DMS79 (cell line): Measurements from ENCODE around the gene RABGAP1L.
"Not testable (repeated sequence)": the region's sequence is repeated elsewhere in the genome, so short reads cannot be mapped to it uniquely, and the experiment has no call there.

Experiments
- DNase-seq: peaks from one replicate; lab custom pipeline; 2025; lab: John Stamatoyannopoulos, UW

The RABGAP1L gene

GRCh38 chr1:174809755-174810280 is 650.5 kb downstream of the RABGAP1L start:
- no peak for DNase-seq

- no peak for DNase-seq
These were observed 652.7 kb downstream of the RABGAP1L start for GRCh38 chr1:174812016-174812415.

GRCh38 chr1:174812656-174813055 is 653.3 kb downstream of the RABGAP1L start:
- no peak for DNase-seq

- DNase-seq, result no peak
These were observed 655.7 kb downstream of the RABGAP1L start for GRCh38 chr1:174815036-174815435.

GRCh38 chr1:174815474-174815908 is 656.2 kb downstream of the RABGAP1L start:
- DNase-seq, result no peak

- not testable (repeated sequence) for DNase-seq
These were observed 657.3 kb downstream of the RABGAP1L start for GRCh38 chr1:174816621-174817020.

GRCh38 chr1:174818014-174818616 is 658.8 kb downstream of the RABGAP1L start:
- DNase-seq, result no peak

- DNase-seq, result no peak
These were observed 659.6 kb downstream of the RABGAP1L start for GRCh38 chr1:174818951-174819350.

- no peak for DNase-seq
These were observed 660.3 kb downstream of the RABGAP1L start for GRCh38 chr1:174819596-174819995.

- DNase-seq, result no peak
These were observed 665.8 kb downstream of the RABGAP1L start for GRCh38 chr1:174825127-174825526.

- no peak for DNase-seq
These were observed 666.5 kb downstream of the RABGAP1L start for GRCh38 chr1:174825806-174826205.

- no peak for DNase-seq
These were observed 668.9 kb downstream of the RABGAP1L start for GRCh38 chr1:174828264-174828663.

- DNase-seq, result no peak
These were observed 670.7 kb downstream of the RABGAP1L start for GRCh38 chr1:174829990-174830389.

- no peak for DNase-seq
These were observed 677.2 kb downstream of the RABGAP1L start for GRCh38 chr1:174836543-174836942.

- DNase-seq, result no peak
These were observed 678.1 kb downstream of the RABGAP1L start for GRCh38 chr1:174837386-174837785.

GRCh38 chr1:174839211-174839610 is 679.9 kb downstream of the RABGAP1L start:
- no peak for DNase-seq

- no peak for DNase-seq
These were observed 682.4 kb downstream of the RABGAP1L start for GRCh38 chr1:174841747-174842146.

- not testable (repeated sequence) for DNase-seq
These were observed 689.6 kb downstream of the RABGAP1L start for GRCh38 chr1:174848593-174849560.

GRCh38 chr1:174850726-174851125 is 691.4 kb downstream of the RABGAP1L start:
- DNase-seq, result peak; percentile 5

GRCh38 chr1:174858301-174858700 is 699.0 kb downstream of the RABGAP1L start:
- no peak for DNase-seq

- DNase-seq, result no peak
These were observed 711.0 kb downstream of the RABGAP1L start for GRCh38 chr1:174870319-174870718.

- no peak for DNase-seq
These were observed 712.6 kb downstream of the RABGAP1L start for GRCh38 chr1:174871886-174872285.

- no peak for DNase-seq
These were observed 713.3 kb downstream of the RABGAP1L start for GRCh38 chr1:174872615-174873058.
